ENCODE results near the gene HSD17B14.

- TF ChIP-seq FOSL2 (IDR thresholded peaks at IDR 0.05) (no peak), FOSL2 (CRISPR knock-in tag; IDR thresholded peaks at IDR 0.05) (no peak), POLR2AphosphoS2 (conservative IDR thresholded peaks at IDR 0.05; ENCODE audit: low read length) (no peak; the same call in 1 of the 2 replicates), CTCF (IDR thresholded peaks at IDR 0.05) (no peak), POLR2A (IDR thresholded peaks at IDR 0.05; ENCODE audit: low read length) (no peak), RAD21 (conservative IDR thresholded peaks at IDR 0.05 in 1 of 2, IDR thresholded peaks at IDR 0.05 in 1 of 2) (no peak), EHMT2 (IDR thresholded peaks at IDR 0.05; ENCODE audit: low read depth) (no peak), EP300 (IDR thresholded peaks at IDR 0.05) (no peak), MAX (IDR thresholded peaks at IDR 0.05) (no peak)
- TF ChIP-seq, protein P1, sequence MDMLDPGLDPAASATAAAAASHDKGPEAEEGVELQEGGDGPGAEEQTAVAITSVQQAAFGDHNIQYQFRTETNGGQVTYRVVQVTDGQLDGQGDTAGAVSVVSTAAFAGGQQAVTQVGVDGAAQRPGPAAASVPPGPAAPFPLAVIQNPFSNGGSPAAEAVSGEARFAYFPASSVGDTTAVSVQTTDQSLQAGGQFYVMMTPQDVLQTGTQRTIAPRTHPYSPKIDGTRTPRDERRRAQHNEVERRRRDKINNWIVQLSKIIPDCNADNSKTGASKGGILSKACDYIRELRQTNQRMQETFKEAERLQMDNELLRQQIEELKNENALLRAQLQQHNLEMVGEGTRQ (IDR thresholded peaks at IDR 0.05), result no peak
Measured at GRCh38 chr19:48879025-48879637, 42.8 kb upstream of the HSD17B14 start.
